ENCODE measurements around the gene IKZF2.

The IKZF2 gene

GRCh38 chr2:213151437-213152064 is at the start of gene IKZF2:
Gene IKZF2 (minus strand): TSS chr2:213151612. CDS start chr2:213148629, 2,983 bp downstream.
- Histone ChIP-seq H3K27ac (peak within 1 kb of the TSS; percentile 96), H3K36me3 (ENCODE audit: insufficient read depth, low read length) (peaks cover 8% of the 10 kb centered on the region; the same call in 1 of the 2 replicates), H3K4me3 (peak within 1 kb of the TSS; percentile 96), H3K9ac (ENCODE audit: insufficient read length) (peak within 1 kb of the TSS; percentile 92), H3K9me3 (ENCODE audit: low read depth, low read length) (no peaks in the 10 kb centered on the region)
- peak; percentile 51 for DNase-seq (ENCODE audit: low read depth, low spot score)
- TF ChIP-seq POLR2AphosphoS5 (IDR thresholded peaks at IDR 0.05; ENCODE audit: borderline replicate concordance, low read depth, low read length), result peak; percentile 46; the same call in 1 of the 2 replicates
- no peak for TF ChIP-seq EZH2 (IDR thresholded peaks at IDR 0.05)
- peak; percentile 56 for TF ChIP-seq FOXP2 (optimal IDR thresholded peaks at IDR 0.05; ENCODE audit: control extremely low read depth, extremely low read length, insufficient read depth)

GRCh38 chr2:213199871-213200270 is 48.5 kb upstream of the IKZF2 start:
- Histone ChIP-seq H3K4me3 (no peak overlapping the region), H3K36me3 (ENCODE audit: insufficient read depth, low read length) (no peaks in the 10 kb centered on the region), H3K9me3 (ENCODE audit: low read depth, low read length) (no peaks in the 10 kb centered on the region), H3K9ac (ENCODE audit: insufficient read length) (no peak overlapping the region), H3K27ac (no peak overlapping the region)
- TF ChIP-seq EZH2 (IDR thresholded peaks at IDR 0.05) (no peak), FOXP2 (optimal IDR thresholded peaks at IDR 0.05; ENCODE audit: control extremely low read depth, extremely low read length, insufficient read depth) (no peak), POLR2AphosphoS5 (IDR thresholded peaks at IDR 0.05; ENCODE audit: borderline replicate concordance, low read depth, low read length) (no peak)
- DNase-seq (ENCODE audit: low read depth, low spot score), result no peak

- H3K9ac ChIP-seq (ENCODE audit: insufficient read length), result no peak overlapping the region
- H3K9me3 ChIP-seq (ENCODE audit: low read depth, low read length), result no peaks in the 10 kb centered on the region
- DNase-seq (ENCODE audit: low read depth, low spot score), result no peak
- no peak overlapping the region for H3K27ac ChIP-seq
- 0 out of 2 replicates have a peak overlapping the region, but pooled peaks have one; percentile 21 for H3K4me3 ChIP-seq
- no peak for TF ChIP-seq POLR2AphosphoS5 (IDR thresholded peaks at IDR 0.05; ENCODE audit: borderline replicate concordance, low read depth, low read length)
- TF ChIP-seq EZH2 (IDR thresholded peaks at IDR 0.05), result no peak
- no peaks in the 10 kb centered on the region for H3K36me3 ChIP-seq (ENCODE audit: insufficient read depth, low read length)
Observed at GRCh38 chr2:213189001-213189899, 37.8 kb upstream of the IKZF2 start.

- Histone ChIP-seq H3K4me3 (no peak overlapping the region), H3K9ac (ENCODE audit: insufficient read length) (no peak overlapping the region), H3K9me3 (ENCODE audit: low read depth, low read length) (no peaks in the 10 kb centered on the region), H3K36me3 (ENCODE audit: insufficient read depth, low read length) (no peaks in the 10 kb centered on the region), H3K27ac (no peak overlapping the region)
- DNase-seq (ENCODE audit: low read depth, low spot score), result no peak
- TF ChIP-seq FOXP2 (optimal IDR thresholded peaks at IDR 0.05; ENCODE audit: control extremely low read depth, extremely low read length, insufficient read depth) (no peak), EZH2 (IDR thresholded peaks at IDR 0.05) (no peak), POLR2AphosphoS5 (IDR thresholded peaks at IDR 0.05; ENCODE audit: borderline replicate concordance, low read depth, low read length) (no peak)
Observed at GRCh38 chr2:213188533-213188867, 37.1 kb upstream of the IKZF2 start.

GRCh38 chr2:213187833-213188532 is 36.6 kb upstream of the IKZF2 start:
- H3K9ac ChIP-seq (ENCODE audit: insufficient read length), result no peak overlapping the region
- H3K9me3 ChIP-seq (ENCODE audit: low read depth, low read length), result no peaks in the 10 kb centered on the region
- no peaks in the 10 kb centered on the region for H3K36me3 ChIP-seq (ENCODE audit: insufficient read depth, low read length)
- H3K4me3 ChIP-seq, result no peak overlapping the region
- TF ChIP-seq FOXP2 (optimal IDR thresholded peaks at IDR 0.05; ENCODE audit: control extremely low read depth, extremely low read length, insufficient read depth) (no peak), EZH2 (IDR thresholded peaks at IDR 0.05) (no peak), POLR2AphosphoS5 (IDR thresholded peaks at IDR 0.05; ENCODE audit: borderline replicate concordance, low read depth, low read length) (no peak)
- DNase-seq (ENCODE audit: low read depth, low spot score), result no peak
- H3K27ac ChIP-seq, result no peak overlapping the region

GRCh38 chr2:213187386-213187785 is 36.0 kb upstream of the IKZF2 start:
- DNase-seq (ENCODE audit: low read depth, low spot score), result no peak
- TF ChIP-seq POLR2AphosphoS5 (IDR thresholded peaks at IDR 0.05; ENCODE audit: borderline replicate concordance, low read depth, low read length) (no peak), EZH2 (IDR thresholded peaks at IDR 0.05) (no peak), FOXP2 (optimal IDR thresholded peaks at IDR 0.05; ENCODE audit: control extremely low read depth, extremely low read length, insufficient read depth) (no peak)
- H3K27ac ChIP-seq, result no peak overlapping the region

GRCh38 chr2:213185147-213185822 is 33.9 kb upstream of the IKZF2 start:
- Histone ChIP-seq H3K27ac (no peak overlapping the region), H3K4me3 (no peak overlapping the region), H3K9ac (ENCODE audit: insufficient read length) (no peak overlapping the region), H3K9me3 (ENCODE audit: low read depth, low read length) (no peaks in the 10 kb centered on the region), H3K36me3 (ENCODE audit: insufficient read depth, low read length) (no peaks in the 10 kb centered on the region)
- TF ChIP-seq POLR2AphosphoS5 (IDR thresholded peaks at IDR 0.05; ENCODE audit: borderline replicate concordance, low read depth, low read length) (no peak), EZH2 (IDR thresholded peaks at IDR 0.05) (no peak), FOXP2 (optimal IDR thresholded peaks at IDR 0.05; ENCODE audit: control extremely low read depth, extremely low read length, insufficient read depth) (no peak)
- DNase-seq (ENCODE audit: low read depth, low spot score), result no peak

More at GRCh38 chr2:213187386-213187785, 36.0 kb upstream of the IKZF2 start:
- no peaks in the 10 kb centered on the region for H3K9me3 ChIP-seq (ENCODE audit: low read depth, low read length)
- H3K36me3 ChIP-seq (ENCODE audit: insufficient read depth, low read length), result no peaks in the 10 kb centered on the region
- H3K4me3 ChIP-seq, result no peak overlapping the region
- no peak overlapping the region for H3K9ac ChIP-seq (ENCODE audit: insufficient read length)
